Heart right ventricle (tissue), 16 donors: Measurements from ENCODE around the gene WDR20. TPM values are rescaled to one million over a fixed set of nuclear protein-coding genes. Genes with fewer than 3 reads are reported as not detected.

Experiments
- ATAC-seq, 8 donors: fragments of 200-7000 bp; cut with Tn5 transposase; one replicate each; pipeline ENCODE4 v1.9.1; 2020; ENCODE audit warnings: mild to moderate bottlenecking in 8 of 8, moderate library complexity in 8 of 8, moderate number of reproducible peaks in 1 of 8
- DNase-seq, 2 donors: peaks; one replicate each; pipeline ENCODE4 v3.0.0-alpha.2; 2020
- H3K27ac ChIP-seq, 10 donors: fragments of 200-600 bp; sonication (generic) in 2 of 10; one replicate each; pipeline versions ENCODE4 v1.5.0 to v1.8.0; 2020 to 2022; ENCODE audit warnings: mild to moderate bottlenecking in 3 of 10
- H3K27me3 ChIP-seq, 7 donors: fragments of 200-600 bp; one replicate each; pipeline ENCODE4 v1.8.0; 2021 to 2022; ENCODE audit warnings: mild to moderate bottlenecking in 2 of 7
- H3K36me3 ChIP-seq, 9 donors: fragments of 200-600 bp; sonication (generic) in 1 of 9; one replicate each; pipeline versions ENCODE4 v1.5.0 to v1.8.0; 2020 to 2022; ENCODE audit warnings: mild to moderate bottlenecking in 2 of 9
- H3K4me1 ChIP-seq, 9 donors: fragments of 200-600 bp; sonication (generic) in 1 of 9; one replicate each; pipeline versions ENCODE4 v1.5.0 to v1.8.0; 2020 to 2022; ENCODE audit warnings: mild to moderate bottlenecking in 4 of 9
- H3K4me3 ChIP-seq, 10 donors: fragments of 200-600 bp; sonication (generic) in 2 of 10; one replicate each; pipeline versions ENCODE4 v1.5.0 to v1.8.0; 2020 to 2022; ENCODE audit warnings: mild to moderate bottlenecking in 7 of 10, moderate library complexity in 2 of 10
- H3K9me3 ChIP-seq, 11 donors: fragments of 200-600 bp in 10 of 11; sonication (generic) in 2 of 11; one replicate each; pipeline versions ENCODE4 v1.5.0 to v1.8.0; 2013 to 2022; ENCODE audit warnings: mild to moderate bottlenecking in 2 of 11, control low read depth in 1 of 11, moderate library complexity in 1 of 11
- CTCF ChIP-seq, 9 donors: fragments of 200-600 bp; sonication (generic) in 2 of 9; IDR thresholded peaks; one replicate each; pipeline versions ENCODE4 v1.5.0 to v1.8.0; 2021 to 2022; ENCODE audit warnings: antibody characterized with exemption in 9 of 9, mild to moderate bottlenecking in 5 of 9, moderate library complexity in 1 of 9
- WGBS, 2 donors: extraction: QIAGEN DNeasy Blood & Tissue Kit; methylation state at CpG; one replicate each; pipeline ENCODE4 v1.1.7; 2013; ENCODE audit warnings: inconsistent platforms in 1 of 2; 5-methylcytosine and 5-hydroxymethylcytosine counted together
- intact Hi-C, 10 donors: fragments of 100-400 bp; cut with DNase I; formaldehyde crosslinking; loops; one replicate each; pipeline versions ENCODE4 v1.11.1 to v1.14.2; 2022
- polyA plus RNA-seq, 2 donors: library from polyadenylated mRNA; stranded (reverse); fragments of 200-250 nt; gene quantifications; one replicate each; pipeline ENCODE4 v1.2.3, GENCODE V29; 2013
- total RNA-seq, 10 donors: library from RNA; stranded (reverse); fragmentation: NEBNext Ultra II Directional in 3 of 10; extraction: Animal tissue kit (Norgen Biotek cat#: 25700) in 3 of 10; gene quantifications; one replicate each; pipeline versions ENCODE4 v1.2.1 to v1.2.4, GENCODE V29; 2021 to 2023
- donor health status: Arrhythmogenic right ventricular cardiomyopathy.
- donor health status: ischemic (EF 13 %, LVEDD 7.1; RV severe dilation, severe dysfunction).
- donor health status: healthy with polysubstance abuse.
- donor health status: DM: no; HTN: yes; CAD: no.
- donor health status: DM: no; HTN: no; CAD: no.
- donor health status: ischemic (EF 25% LVEDD 6.9; RV normal size, moderate dysfunction).
- donor health status: ischemic (EF 25% LVEDD 5.7; RV mildly dilated, moderate dysfunction).
- donor health status: healthy.
- donor health status: DM: yes; HTN: yes; CAD: no.
- donor health status: Ischemic cardiomyopathy.
- donor health status: ischemic (EF 35%, LVEDD 5.7; RV mildly dilated, moderate dysfunction).
- donor health status: nonischemic (EF 11% LVEDD 7.7; RV severe dilation, severe dysfunction).
- donor health status: DM: yes; HTN: yes; CAD: no.
- donor health status: PGD.
- donor health status: ischemic (EF 29% LVEDD 5.4; RV normal size, mild dysfunction).
- donor health status: nonischemic (EF 23%, LVEDD 6.1; RV moderate dilation, normal function).

Gene WDR20
- total and polyA plus RNA-seq, 12 donors, result 10.7 to 28.0 (median 20.5) TPM

- DNase-seq, result no peak
- Histone ChIP-seq H3K4me3 (no peak overlapping the region), H3K4me1 (peaks cover 0 to 59% (median 43%) of the 10 kb centered on the region in 9 donors), H3K27me3 (no peaks in the 10 kb centered on the region), H3K36me3 (no peaks in the 10 kb centered on the region), H3K27ac (peak overlapping the region in 2 of 10 donors; percentile 19 to 49), H3K9me3 (no peaks in the 10 kb centered on the region)
- intact Hi-C loops, result no loop called here
- no peak for TF ChIP-seq CTCF (IDR thresholded peaks at IDR 0.05)
- 67 to 77% methylated on average over 4 of the region's 4 CpGs for WGBS, 2 donors
- ATAC-seq, result peak in 7 of 8 donors; percentile 24 to 57 (median 36)
Observed at GRCh38 chr14:102187568-102188001, 47.9 kb downstream of the WDR20 start.

- WGBS, 2 donors, result 91 to 95% methylated on average over 1 of the region's 1 CpG
- DNase-seq (no peak), ATAC-seq (no peak)
- H3K4me3 ChIP-seq, result no peak overlapping the region
- peaks cover 0 to 57% (median 40%) of the 10 kb centered on the region in 9 donors for H3K4me1 ChIP-seq
- no peaks in the 10 kb centered on the region for H3K36me3 ChIP-seq
- no peak overlapping the region for H3K27ac ChIP-seq
- intact Hi-C loops, result no loop called here
- H3K9me3 ChIP-seq, result no peaks in the 10 kb centered on the region
- no peak for TF ChIP-seq CTCF (IDR thresholded peaks at IDR 0.05)
- no peaks in the 10 kb centered on the region for H3K27me3 ChIP-seq
Observed at GRCh38 chr14:102188187-102188586, 48.5 kb downstream of the WDR20 start.

GRCh38 chr14:102189874-102190273 is 50.2 kb downstream of the WDR20 start:
- intact Hi-C loops, result no loop called here
- peaks cover 0 to 2% (median 0%) of the 10 kb centered on the region in 9 donors for H3K36me3 ChIP-seq
- H3K4me3 ChIP-seq, result no peak overlapping the region
- WGBS, 2 donors, result 97 to 98% methylated on average over 5 of the region's 5 CpGs
- peaks cover 0 to 60% (median 36%) of the 10 kb centered on the region in 9 donors for H3K4me1 ChIP-seq
- no peaks in the 10 kb centered on the region for H3K27me3 ChIP-seq
- no peak overlapping the region for H3K27ac ChIP-seq
- no peaks in the 10 kb centered on the region for H3K9me3 ChIP-seq
- DNase-seq (no peak), ATAC-seq (no peak)
- TF ChIP-seq CTCF (IDR thresholded peaks at IDR 0.05), result no peak

- H3K4me1 ChIP-seq, result peaks cover 0 to 45% (median 27%) of the 10 kb centered on the region in 9 donors
- H3K9me3 ChIP-seq, result no peaks in the 10 kb centered on the region
- H3K27me3 ChIP-seq, result no peaks in the 10 kb centered on the region
- intact Hi-C loops, result no loop called here
- DNase-seq (no peak), ATAC-seq (no peak)
- H3K4me3 ChIP-seq, result no peak overlapping the region
- H3K27ac ChIP-seq, result no peak overlapping the region
- WGBS, 2 donors, result 77 to 85% methylated on average over 13 of the region's 13 CpGs
- peaks cover 0 to 33% (median 0%) of the 10 kb centered on the region in 9 donors for H3K36me3 ChIP-seq
- TF ChIP-seq CTCF (IDR thresholded peaks at IDR 0.05), result no peak
Observed at GRCh38 chr14:102192840-102193502, 53.3 kb downstream of the WDR20 start.
